ENCODE data around the gene FSTL5.

GRCh38 chr4:162162672-162163071, 1.1 kb downstream of the FSTL5 start:
- TF ChIP-seq CTCF (IDR thresholded peaks at IDR 0.05) (no peak), ZFX (IDR thresholded peaks at IDR 0.05; ENCODE audit: borderline replicate concordance) (no peak)
